A549 (cell line): ENCODE measurements around the gene LAMB1.

Source experiments
- CBX8 ChIP-seq: fragments of 200-600 bp; sonication (generic); IDR thresholded peaks from 2 replicates; pipeline ENCODE4 v1.6.1; 2016
- CTCF ChIP-seq: fragments of >200 bp; sonication (Bioruptor Twin); formaldehyde crosslinking; IDR thresholded peaks from 3 replicates; pipeline ENCODE4 v1.5.1; 2016
- EP300 ChIP-seq, 2 experiments: fragments of >200 bp; sonication (Bioruptor Twin); formaldehyde crosslinking; IDR thresholded peaks; 2 replicates in 1 of 2; 3 replicates in 1 of 2; pipeline ENCODE4 v1.6.1; 2016 to 2017
- MAFK ChIP-seq: fragments of 450-650 bp; IDR thresholded peaks from 2 replicates; pipeline ENCODE4 v1.6.1; 2014; ENCODE audit not compliant: partially characterized antibody
- POLR2A ChIP-seq: IDR thresholded peaks from 2 replicates; pipeline ENCODE4 v1.6.1; 2012; ENCODE audit warnings: mild to moderate bottlenecking, low read length

DNA sequence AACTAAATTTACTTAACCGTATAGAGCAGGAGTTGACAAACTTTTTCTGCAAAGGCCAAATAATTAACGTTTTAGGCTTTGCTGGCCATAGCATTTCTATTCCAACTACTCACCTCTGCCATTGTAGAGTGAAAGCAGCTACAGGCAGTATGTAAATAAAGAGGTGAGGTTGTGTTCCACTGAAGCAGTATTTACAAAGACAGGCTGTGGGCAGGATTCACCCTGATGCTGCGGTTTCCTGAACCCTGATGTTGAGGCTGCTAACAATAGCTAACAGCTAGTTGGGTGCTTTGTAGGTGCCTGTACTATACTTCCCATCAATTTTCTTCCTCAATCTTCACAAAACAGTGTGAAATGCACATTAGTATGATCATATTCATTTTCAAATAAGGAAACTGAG lies 47.0 kb upstream of the LAMB1 start:
- TF ChIP-seq POLR2A (no peak), CTCF (no peak), EP300 (IDR thresholded peaks at IDR 0.05) (no peak), CBX8 (no peak), MAFK (no peak)
